Measurements from ENCODE around the gene DDX31.

- TF ChIP-seq EZH2phosphoT487 (IDR thresholded peaks at IDR 0.05; ENCODE audit: borderline replicate concordance, low read depth, low read length) (no peak), CTCF (conservative IDR thresholded peaks at IDR 0.05; ENCODE audit: low read length) (no peak)
These were observed 55.5 kb downstream of the DDX31 start for GRCh38 chr9:132614324-132614723.
